Measurements from ENCODE around the gene TSC2.
"Not testable (repeated sequence)": the region's sequence is repeated elsewhere in the genome, so short reads cannot be mapped to it uniquely, and the experiment has no call there.

DNA sequence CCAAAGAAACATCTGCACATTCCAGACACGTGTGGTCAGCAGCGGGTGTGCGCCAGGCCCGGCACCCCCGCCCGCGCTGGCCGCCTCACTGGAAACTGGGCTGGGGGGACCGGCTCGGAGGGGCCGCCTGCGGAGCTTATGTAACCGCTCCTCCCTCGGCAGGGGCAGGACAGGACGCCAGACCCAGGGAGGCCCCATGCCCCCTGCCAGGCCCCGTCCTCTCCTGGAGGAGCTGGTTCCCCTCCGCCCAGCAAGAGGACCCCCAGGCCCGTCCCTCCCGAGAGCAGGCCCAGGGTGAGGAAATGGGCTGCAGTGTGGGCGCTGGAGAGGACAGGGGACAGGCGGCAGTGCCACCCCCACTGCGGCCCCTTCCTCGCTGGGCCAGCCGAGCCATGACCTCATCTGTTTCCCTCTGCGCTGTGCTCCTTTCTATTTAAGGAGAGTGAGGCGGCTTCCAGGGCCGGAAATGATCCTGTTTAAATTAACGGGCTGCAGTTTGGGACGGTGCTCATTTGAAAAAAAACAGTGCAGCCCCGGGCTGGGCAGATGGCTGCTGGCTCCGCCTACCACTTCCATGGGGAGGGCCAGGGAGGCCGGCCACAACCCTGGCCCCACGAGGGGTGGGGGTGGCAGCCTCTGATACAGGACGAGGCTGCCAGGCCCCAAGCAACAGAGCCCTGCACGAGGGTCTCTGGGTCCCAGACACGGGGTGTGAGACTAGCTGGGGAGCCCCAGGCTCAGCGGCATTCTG, 77.1 kb downstream of the TSC2 start:
- TF ChIP-seq CTCF, POLR2A (IDR thresholded peaks at IDR 0.05): not testable (repeated sequence)
